Measurements from ENCODE around the gene SLC36A4. TPM values are rescaled to one million over a fixed set of nuclear protein-coding genes. Genes with fewer than 3 reads are reported as not detected.
"Not testable (repeated sequence)": the region's sequence is repeated elsewhere in the genome, so short reads cannot be mapped to it uniquely, and the experiment has no call there.

Gene SLC36A4
- total RNA-seq, 1 experiment from 2014 or later, result 21.3 TPM

DNA sequence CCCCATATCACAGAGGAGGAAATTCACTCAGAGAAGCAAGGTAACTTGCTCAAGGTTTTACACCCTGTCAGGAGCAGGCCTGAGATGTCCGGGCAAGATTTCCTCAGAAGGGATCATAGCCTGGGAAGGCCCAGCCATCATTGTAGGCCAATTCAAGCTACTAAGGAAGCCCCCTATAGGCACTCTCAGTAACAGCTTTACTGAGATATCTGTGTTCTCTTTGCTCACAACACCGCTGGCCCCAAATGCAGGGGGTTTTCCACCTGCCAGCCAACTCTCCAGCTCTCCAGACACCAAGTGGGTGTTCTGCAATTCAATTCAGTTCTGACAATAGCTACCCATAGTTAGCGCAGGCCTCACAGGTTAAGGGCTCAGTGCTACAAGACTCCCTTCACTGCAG is 84.0 kb downstream of the SLC36A4 start:
- CTCF ChIA-PET, result no interaction called here
- intact Hi-C loops (cut with micrococcal nuclease), result no loop called here

DNA sequence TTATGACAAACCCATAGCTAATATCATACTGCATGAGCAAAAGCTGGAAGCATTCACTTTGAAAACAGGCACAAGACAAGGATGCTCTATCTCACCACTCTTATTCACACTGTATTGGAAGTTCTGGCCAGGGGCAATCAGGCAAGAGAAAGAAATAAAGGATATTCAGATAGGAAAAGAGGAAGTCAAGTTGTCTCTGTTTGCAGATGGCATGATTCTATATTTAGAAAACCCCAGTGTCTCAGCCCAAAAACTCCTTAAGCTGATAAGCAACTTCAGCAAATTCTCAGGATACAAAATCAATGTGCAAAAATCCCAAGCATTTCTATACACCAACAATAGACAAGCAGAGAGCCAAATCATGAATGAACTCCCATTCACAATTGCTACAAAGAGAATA is 86.6 kb downstream of the SLC36A4 start:
- BruUV-seq (replicated peaks); H3K27ac ChIP-seq (ENCODE audit: low read length); H3F3A ChIP-seq (ENCODE audit: low read length, unreplicated experiment); ATAC-seq; H2AFZ ChIP-seq (ENCODE audit: low read length); DNase-seq; POLR2A ChIA-PET (ENCODE audit: unreplicated experiment); intact Hi-C loops (cut with micrococcal nuclease); H4K20me1 ChIP-seq (ENCODE audit: low read length); H3K9me2 ChIP-seq (replicated peaks; ENCODE audit: low read length); CTCF ChIA-PET; H3K9me3 ChIP-seq (ENCODE audit: low read length); H3K79me2 ChIP-seq (ENCODE audit: low read length); H3K4me3 ChIP-seq (ENCODE audit: low read length); H3K4me1 ChIP-seq (ENCODE audit: insufficient read depth, low read length); H3K4me2 ChIP-seq (ENCODE audit: low read length); H3K9ac ChIP-seq (ENCODE audit: low read length); H3K36me3 ChIP-seq (ENCODE audit: low read depth, low read length): not testable (repeated sequence)
- H3K27me3 ChIP-seq (ENCODE audit: low read length), result peaks cover 28% of the 10 kb centered on the region; the same call in 1 of the 2 replicates

More for the DNA sequence above, 84.0 kb downstream of the SLC36A4 start:
- Histone ChIP-seq H3K4me1 (ENCODE audit: insufficient read depth, low read length) (no peaks in the 10 kb centered on the region), H3K4me3 (ENCODE audit: low read length) (no peak overlapping the region), H2AFZ (ENCODE audit: low read length) (no peak overlapping the region), H3F3A (ENCODE audit: low read length, unreplicated experiment) (no peaks in the 10 kb centered on the region), H3K27ac (ENCODE audit: low read length) (no peak overlapping the region), H3K9me2 (replicated peaks; ENCODE audit: low read length) (no peaks in the 10 kb centered on the region), H4K20me1 (ENCODE audit: low read length) (no peaks in the 10 kb centered on the region), H3K9ac (ENCODE audit: low read length) (no peak overlapping the region), H3K79me2 (ENCODE audit: low read length) (no peaks in the 10 kb centered on the region), H3K4me2 (ENCODE audit: low read length) (no peak overlapping the region), H3K9me3 (ENCODE audit: low read length) (no peaks in the 10 kb centered on the region), H3K36me3 (ENCODE audit: low read depth, low read length) (no peaks in the 10 kb centered on the region), H3K27me3 (ENCODE audit: low read length) (peaks cover 13% of the 10 kb centered on the region)
- no TSS peak for BruUV-seq (replicated peaks)
- no peak for DNase-seq
- TF ChIP-seq, protein P1, sequence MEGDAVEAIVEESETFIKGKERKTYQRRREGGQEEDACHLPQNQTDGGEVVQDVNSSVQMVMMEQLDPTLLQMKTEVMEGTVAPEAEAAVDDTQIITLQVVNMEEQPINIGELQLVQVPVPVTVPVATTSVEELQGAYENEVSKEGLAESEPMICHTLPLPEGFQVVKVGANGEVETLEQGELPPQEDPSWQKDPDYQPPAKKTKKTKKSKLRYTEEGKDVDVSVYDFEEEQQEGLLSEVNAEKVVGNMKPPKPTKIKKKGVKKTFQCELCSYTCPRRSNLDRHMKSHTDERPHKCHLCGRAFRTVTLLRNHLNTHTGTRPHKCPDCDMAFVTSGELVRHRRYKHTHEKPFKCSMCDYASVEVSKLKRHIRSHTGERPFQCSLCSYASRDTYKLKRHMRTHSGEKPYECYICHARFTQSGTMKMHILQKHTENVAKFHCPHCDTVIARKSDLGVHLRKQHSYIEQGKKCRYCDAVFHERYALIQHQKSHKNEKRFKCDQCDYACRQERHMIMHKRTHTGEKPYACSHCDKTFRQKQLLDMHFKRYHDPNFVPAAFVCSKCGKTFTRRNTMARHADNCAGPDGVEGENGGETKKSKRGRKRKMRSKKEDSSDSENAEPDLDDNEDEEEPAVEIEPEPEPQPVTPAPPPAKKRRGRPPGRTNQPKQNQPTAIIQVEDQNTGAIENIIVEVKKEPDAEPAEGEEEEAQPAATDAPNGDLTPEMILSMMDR (conservative IDR thresholded peaks at IDR 0.05; ENCODE audit: low read depth, low read length), result no peak
- no peak for TF ChIP-seq EZH2 (IDR thresholded peaks at IDR 0.05; ENCODE audit: low read length, unreplicated experiment)
- TF ChIP-seq EZH2phosphoT487 (IDR thresholded peaks at IDR 0.05; ENCODE audit: borderline replicate concordance, low read length), result no peak
- POLR2A ChIA-PET (ENCODE audit: unreplicated experiment), result no interaction called here
- no peak for ATAC-seq

DNA sequence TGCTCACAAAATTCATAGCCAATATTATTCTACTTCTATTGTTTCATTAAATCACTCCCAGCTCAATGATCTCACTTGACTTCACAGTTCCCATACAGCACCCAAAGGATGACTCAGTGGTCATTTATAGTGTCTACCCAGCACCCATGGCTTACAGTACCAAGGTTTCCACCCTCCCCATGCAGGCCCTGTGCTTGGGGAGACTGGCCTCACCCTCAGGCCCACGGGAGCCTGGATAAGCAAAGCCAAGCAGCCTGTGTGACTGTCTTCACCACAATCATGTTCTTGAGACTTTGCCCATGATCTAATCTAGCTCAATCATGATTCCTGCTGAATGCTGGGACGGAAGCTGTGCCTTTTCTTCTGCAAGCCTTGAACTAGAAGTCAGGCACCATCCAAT is 97.6 kb downstream of the SLC36A4 start:
- DNase-seq (no peak), ATAC-seq (no peak)
- no peaks in the 10 kb centered on the region for H3K9me2 ChIP-seq (replicated peaks; ENCODE audit: low read length)
- intact Hi-C loops (cut with micrococcal nuclease), result no loop called here
- no peak overlapping the region for H3K27ac ChIP-seq (ENCODE audit: low read length)
- no peak overlapping the region for H3K9ac ChIP-seq (ENCODE audit: low read length)
- no peak overlapping the region for H3K4me2 ChIP-seq (ENCODE audit: low read length)
- H3K36me3 ChIP-seq (ENCODE audit: low read depth, low read length), result no peaks in the 10 kb centered on the region
- no peaks in the 10 kb centered on the region for H3K9me3 ChIP-seq (ENCODE audit: low read length)
- H3K79me2 ChIP-seq (ENCODE audit: low read length), result no peaks in the 10 kb centered on the region
- H3K27me3 ChIP-seq (ENCODE audit: low read length), result peaks cover 12% of the 10 kb centered on the region
- BruUV-seq (replicated peaks), result no TSS peak
- CTCF ChIA-PET, result no interaction called here
- TF ChIP-seq, protein P1 (conservative IDR thresholded peaks at IDR 0.05; ENCODE audit: low read depth, low read length), result no peak
- TF ChIP-seq EZH2 (IDR thresholded peaks at IDR 0.05; ENCODE audit: low read length, unreplicated experiment) (no peak), EZH2phosphoT487 (IDR thresholded peaks at IDR 0.05; ENCODE audit: borderline replicate concordance, low read length) (no peak)
- POLR2A ChIA-PET (ENCODE audit: unreplicated experiment), result no interaction called here
- H3K4me3 ChIP-seq (ENCODE audit: low read length), result no peak overlapping the region
- no peak overlapping the region for H2AFZ ChIP-seq (ENCODE audit: low read length)
- no peaks in the 10 kb centered on the region for H3K4me1 ChIP-seq (ENCODE audit: insufficient read depth, low read length)
- H3F3A ChIP-seq (ENCODE audit: low read length, unreplicated experiment), result no peaks in the 10 kb centered on the region
- H4K20me1 ChIP-seq (ENCODE audit: low read length), result no peaks in the 10 kb centered on the region

Data from PC-3 (cell line).